CD8-positive, alpha-beta memory T cell (primary cell): ENCODE measurements around the gene CFI. TPM values are rescaled to one million over a fixed set of nuclear protein-coding genes. Genes with fewer than 3 reads are reported as not detected.

Experiments used
- CTCF ChIA-PET: fragments of 350-600 bp; sonication (Branson Sonifier 250); formaldehyde crosslinking; loops from one replicate; lab custom pipeline; 2021; ENCODE audit warnings: antibody characterized with exemption; lab: Charles Lee
- POLR2A ChIA-PET: fragments of 350-600 bp; sonication (Branson Sonifier 250); formaldehyde crosslinking; loops from one replicate; lab custom pipeline; 2021; ENCODE audit warnings: antibody characterized with exemption; lab: Charles Lee
- DNase-seq, 5 donors: peaks; one replicate each; pipeline versions ENCODE4 v3.0.0 to v3.0.0-alpha.2; 2020 to 2022; ENCODE audit warnings: mixed read lengths in 1 of 5
- H3K27ac ChIP-seq: one replicate; pipeline ENCODE4 v1.7.0; 2013; ENCODE audit warnings: low read depth, mild to moderate bottlenecking, low read length, moderate library complexity
- H3K27me3 ChIP-seq: 2 replicates; pipeline ENCODE4 v1.7.0; 2013; ENCODE audit warnings: low read length, mild to moderate bottlenecking; ENCODE audit not compliant: insufficient read depth, poor library complexity, severe bottlenecking
- H3K36me3 ChIP-seq: 2 replicates; pipeline ENCODE4 v1.7.0; 2013; ENCODE audit warnings: mild to moderate bottlenecking, low read length, moderate library complexity; ENCODE audit not compliant: insufficient read depth
- H3K4me1 ChIP-seq: 2 replicates; pipeline ENCODE4 v1.7.0; 2013; ENCODE audit warnings: mild to moderate bottlenecking, low read length, moderate library complexity; ENCODE audit not compliant: insufficient read depth
- H3K4me3 ChIP-seq: 2 replicates; pipeline ENCODE4 v1.7.0; 2013; ENCODE audit warnings: mild to moderate bottlenecking, low read length
- H3K9me3 ChIP-seq: 2 replicates; pipeline ENCODE4 v1.7.0; 2013; ENCODE audit warnings: mild to moderate bottlenecking, low read length
- H3K27ac Mint-ChIP-seq, 8 donors: one replicate each; pipeline ENCODE4 v1.8.0; 2020 to 2021; ENCODE audit warnings: mixed read lengths in 8 of 8, mild to moderate bottlenecking in 6 of 8, inconsistent platforms in 3 of 8, moderate library complexity in 3 of 8
- H3K27me3 Mint-ChIP-seq, 2 donors: one replicate each; pipeline ENCODE4 v1.8.0; 2020 to 2021; ENCODE audit warnings: mixed read lengths in 2 of 2, mild to moderate bottlenecking in 1 of 2, moderate library complexity in 1 of 2
- H3K36me3 Mint-ChIP-seq, 3 donors: one replicate each; pipeline ENCODE4 v1.8.0; 2020 to 2021; ENCODE audit warnings: mixed read lengths in 3 of 3, inconsistent platforms in 1 of 3, mild to moderate bottlenecking in 1 of 3
- H3K4me1 Mint-ChIP-seq, 3 donors: one replicate each; pipeline ENCODE4 v1.8.0; 2020 to 2021; ENCODE audit warnings: mixed read lengths in 3 of 3, inconsistent platforms in 1 of 3, mild to moderate bottlenecking in 1 of 3
- H3K4me3 Mint-ChIP-seq, 7 donors: one replicate each; pipeline ENCODE4 v1.8.0; 2020 to 2021; ENCODE audit warnings: mixed read lengths in 7 of 7, mild to moderate bottlenecking in 6 of 7, moderate library complexity in 4 of 7, inconsistent platforms in 2 of 7
- H3K9me3 Mint-ChIP-seq, 5 donors: one replicate each; pipeline ENCODE4 v1.8.0; 2020 to 2022; ENCODE audit warnings: mixed read lengths in 5 of 5, mild to moderate bottlenecking in 3 of 5, moderate library complexity in 2 of 5, inconsistent platforms in 1 of 5
- polyA plus RNA-seq: library from polyadenylated mRNA; unstranded; fragments of 300-500 nt; fragmentation: Illumina TruSeq; gene quantifications from one replicate; pipeline ENCODE4 v1.2.3, GENCODE V29; 2021
- total RNA-seq, 2 experiments: library from RNA; stranded (reverse); gene quantifications; one replicate each; pipeline ENCODE4 v1.2.3, GENCODE V29; 2021

The CFI gene
- total and polyA plus RNA-seq, 3 experiments from 2014 or later, result 0.13 TPM; not detected in 2

DNA sequence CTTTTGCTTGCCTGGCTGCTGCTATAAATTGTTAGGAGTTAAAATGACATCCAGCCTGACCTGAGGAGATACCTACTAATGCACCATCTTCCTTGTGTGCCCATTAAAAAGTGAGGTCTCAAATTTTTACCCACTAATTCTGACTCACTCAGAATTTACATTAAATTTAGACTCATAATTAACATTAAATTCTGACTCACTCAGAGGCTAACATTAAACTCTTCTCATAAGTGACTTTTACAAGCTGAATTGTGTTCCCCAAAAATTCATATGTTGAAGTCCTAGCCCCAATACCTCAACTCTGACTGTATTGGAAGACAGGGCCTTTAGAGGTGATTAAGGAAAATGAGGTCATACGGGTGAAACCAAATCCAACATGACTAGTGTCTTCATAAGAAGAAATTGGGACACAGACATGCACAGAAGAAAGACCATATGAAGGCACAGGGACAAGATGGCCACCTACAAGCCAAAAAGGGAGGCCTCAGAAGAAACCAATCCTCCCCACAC, 110.3 kb downstream of the CFI start:
- H3K9me3 Mint-ChIP-seq, result no peaks in the 10 kb centered on the region
- H3K27me3 Mint-ChIP-seq, result no peaks in the 10 kb centered on the region
- peak overlapping the region; percentile 23 for H3K4me3 ChIP-seq
- CTCF ChIA-PET, result interaction anchor here (2.4 kb wide), 1 partner anchor 9 kb away, joined by 5 read pairs; no protein-coding TSS in a partner anchor
- no peak for DNase-seq
- peaks cover 29 to 42% (median 32%) of the 10 kb centered on the region in 3 donors for H3K4me1 Mint-ChIP-seq
- H3K36me3 Mint-ChIP-seq, result peaks cover 0 to 67% (median 24%) of the 10 kb centered on the region in 3 donors
- H3K27ac ChIP-seq, result no peak overlapping the region
- peaks cover 12% of the 10 kb centered on the region for H3K36me3 ChIP-seq
- H3K27ac Mint-ChIP-seq, result peak overlapping the region; percentile 55 to 96 (median 80)
- no peaks in the 10 kb centered on the region for H3K9me3 ChIP-seq
- POLR2A ChIA-PET, result interaction anchor here (1.1 to 1.3 kb wide), 2 partner anchors 11 to 132 kb away, joined by 3 read pairs; partner anchors contain the start of gene MCUB
- peak overlapping the region in 6 of 7 donors; percentile 48 to 74 (median 60) for H3K4me3 Mint-ChIP-seq
- no peaks in the 10 kb centered on the region for H3K27me3 ChIP-seq
- peaks cover 19% of the 10 kb centered on the region for H3K4me1 ChIP-seq

Other genes with a start within 250 kb of the CFI start
- gene MCUB, start 241.8 kb downstream of the CFI start, total RNA-seq, result 10 to 100 TPM; 68.7 to 71.6 TPM
- 159 TPM for gene MCUB, start 241.8 kb downstream of the CFI start, polyA plus RNA-seq
- gene CASP6, start 98.6 kb downstream of the CFI start, total RNA-seq, result 10 to 100 TPM; 14.9 to 15.4 TPM
- 61.0 TPM for gene CASP6, start 98.6 kb downstream of the CFI start, polyA plus RNA-seq
- 10 to 100 TPM; 16.8 to 23.0 TPM for gene PLA2G12A, start 71.9 kb downstream of the CFI start, total RNA-seq
- gene PLA2G12A, start 71.9 kb downstream of the CFI start, polyA plus RNA-seq, result 44.5 TPM
- gene GAR1, start 13.8 kb upstream of the CFI start, total RNA-seq, result 10 to 100 TPM; 62.2 to 63.9 TPM
- gene GAR1, start 13.8 kb upstream of the CFI start, polyA plus RNA-seq, result 17.8 TPM
- gene RRH, start 26.0 kb upstream of the CFI start, total RNA-seq, result under 1 TPM; 0.16 to 0.44 TPM
- gene RRH, start 26.0 kb upstream of the CFI start, polyA plus RNA-seq, result not detected
- under 1 TPM; 0.20 to 0.24 TPM for gene LRIT3, start 46.1 kb upstream of the CFI start, total RNA-seq
- not detected for gene LRIT3, start 46.1 kb upstream of the CFI start, polyA plus RNA-seq
- not detected for gene EGF, start 110.9 kb upstream of the CFI start, total RNA-seq
- gene EGF, start 110.9 kb upstream of the CFI start, polyA plus RNA-seq, result not detected